GM12878 (cell line): ENCODE data around the gene PYGO2. TPM values are rescaled to one million over a fixed set of nuclear protein-coding genes. Genes with fewer than 3 reads are reported as not detected.

ENCODE experiments used
- ASH2L ChIP-seq: fragments of 300-600, 200-600 bp; sonication (generic); IDR thresholded peaks from 2 replicates; pipeline ENCODE4 v1.6.1; 2017; ENCODE audit warnings: low read depth, mild to moderate bottlenecking, borderline replicate concordance
- BHLHE40 ChIP-seq, 2 experiments: fragments of 450-650 bp in 1 of 2; IDR thresholded peaks; 2 replicates each; pipeline ENCODE4 v1.6.1; 2011 to 2017; ENCODE audit warnings: low read depth in 2 of 2, borderline replicate concordance in 1 of 2, improper control_type of control experiment in 1 of 2, low read length in 1 of 2, mild to moderate bottlenecking in 1 of 2
- BMI1 ChIP-seq: fragments of 450-650 bp; IDR thresholded peaks from 2 replicates; pipeline ENCODE4 v1.6.1; 2016; ENCODE audit warnings: mild to moderate bottlenecking, moderate library complexity, borderline replicate concordance
- CEBPZ ChIP-seq: fragments of 150-350 bp; IDR thresholded peaks from 2 replicates; pipeline ENCODE4 v1.6.1; 2016; ENCODE audit warnings: low read depth, low read length
- CHD1 ChIP-seq: IDR thresholded peaks from 2 replicates; pipeline ENCODE4 v1.6.1; 2012; ENCODE audit warnings: low read depth, low read length, improper control_type of control experiment
- CHD2 ChIP-seq: IDR thresholded peaks from 2 replicates; pipeline ENCODE4 v1.6.1; 2011; ENCODE audit warnings: low read depth, low read length, improper control_type of control experiment, borderline replicate concordance
- EP300 ChIP-seq, 2 experiments: fragments of 150-350 bp in 1 of 2; IDR thresholded peaks; 2 replicates each; pipeline ENCODE4 v1.6.1; 2011 to 2012; ENCODE audit warnings: low read depth in 2 of 2, low read length in 2 of 2, borderline replicate concordance in 1 of 2, improper control_type of control experiment in 1 of 2, inconsistent platforms in 1 of 2; ENCODE audit not compliant: control insufficient read depth in 1 of 2
- MLLT1 ChIP-seq: fragments of 450-650 bp; IDR thresholded peaks from 2 replicates; pipeline ENCODE4 v1.6.1; 2016; ENCODE audit warnings: mild to moderate bottlenecking
- NFYA ChIP-seq: IDR thresholded peaks from 2 replicates; pipeline ENCODE4 v1.6.1; 2011; ENCODE audit warnings: low read depth, mild to moderate bottlenecking, low read length, improper control_type of control experiment, borderline replicate concordance
- RAD21 ChIP-seq: IDR thresholded peaks from 2 replicates; pipeline ENCODE4 v1.6.1; 2011; ENCODE audit warnings: mild to moderate bottlenecking, low read depth, low read length, moderate library complexity; ENCODE audit not compliant: insufficient read depth
- RELA ChIP-seq: fragments of 450-650 bp; IDR thresholded peaks from 2 replicates; pipeline ENCODE4 v1.8.0; 2014; ENCODE audit warnings: borderline replicate concordance; ENCODE audit not compliant: partially characterized antibody
- REST ChIP-seq: IDR thresholded peaks from 2 replicates; pipeline ENCODE4 v1.6.1; 2012; ENCODE audit warnings: mild to moderate bottlenecking, low read depth, low read length
- RFX5 ChIP-seq: IDR thresholded peaks from 2 replicates; pipeline ENCODE4 v1.6.1; 2011; ENCODE audit warnings: low read depth, low read length, improper control_type of control experiment
- SIX5 ChIP-seq: IDR thresholded peaks from 2 replicates; pipeline ENCODE4 v1.6.1; 2011; ENCODE audit warnings: mild to moderate bottlenecking, low read depth, low read length, moderate library complexity; ENCODE audit not compliant: severe bottlenecking
- SKIL ChIP-seq: fragments of 450-650 bp; IDR thresholded peaks from 2 replicates; pipeline ENCODE4 v1.6.1; 2017; ENCODE audit warnings: mild to moderate bottlenecking, low read depth, inconsistent platforms; ENCODE audit not compliant: poor library complexity, severe bottlenecking
- TAF1 ChIP-seq: IDR thresholded peaks from 2 replicates; pipeline ENCODE4 v1.6.1; 2011; ENCODE audit warnings: mild to moderate bottlenecking, low read depth, low read length, borderline replicate concordance
- TCF12 ChIP-seq: IDR thresholded peaks from 2 replicates; pipeline ENCODE4 v1.6.1; 2011; ENCODE audit warnings: low read depth, mild to moderate bottlenecking, low read length
- WRNIP1 ChIP-seq: IDR thresholded peaks from 2 replicates; pipeline ENCODE4 v1.6.1; 2011; ENCODE audit warnings: low read depth, low read length, improper control_type of control experiment, borderline replicate concordance
- polyA plus RNA-seq, 11 experiments: library from polyadenylated mRNA; depleted of rRNA in 4 of 11; unstranded in 6 of 11; stranded (reverse) in 5 of 11; fragments of >200 nt; fragmentation: Nextera tagmentation in 4 of 11; fragmentation: Illumina TruSeq in 1 of 11; extraction: Ambion mirVana in 4 of 11; extraction: Trizol in 1 of 11; gene quantifications; 1 replicate in 1 of 11; 2 replicates in 10 of 11; pipeline versions ENCODE4 v1.2.1 to v1.2.3, GENCODE V29; 2011 to 2016; ENCODE audit warnings: inconsistent platforms in 2 of 11, missing spikeins in 2 of 11, low read depth in 1 of 11
- total RNA-seq, 4 experiments: library from RNA; depleted of rRNA in 3 of 4; stranded (reverse); fragments of >200 nt in 3 of 4; fragmentation: Illumina TruSeq in 1 of 4; extraction: Trizol in 1 of 4; gene quantifications; 2 replicates each; pipeline versions ENCODE4 v1.2.1 to v1.2.3, GENCODE V29; 2013 to 2021

The PYGO2 gene
- total and polyA plus RNA-seq, 10 of the 15 experiments (the other 5 are each of a cell fraction or from before 2014, with no cell fraction given), result 8.1 to 33.8 (median 23.5) TPM

GRCh38 chr1:154998818-154999570, 37.4 kb upstream of the PYGO2 start (continued):
- TF ChIP-seq SKIL, result peak; percentile 23
- TF ChIP-seq TAF1, result no peak
- TF ChIP-seq CHD1, result no peak
- TF ChIP-seq BMI1, result no peak
- TF ChIP-seq WRNIP1, result no peak
- peak; percentile 72 for TF ChIP-seq RAD21
- peak in 1 of 2 experiments; percentile 18; a peak in 1 of 4 replicates for TF ChIP-seq BHLHE40 (IDR thresholded peaks at IDR 0.05; ENCODE audit: borderline replicate concordance in 1 of 2, low read depth in 2 of 2, low read length in 1 of 2)
- TF ChIP-seq CEBPZ, result no peak
- TF ChIP-seq MLLT1, result peak; percentile 41
- TF ChIP-seq ASH2L, result no peak
- no peak for TF ChIP-seq EP300 (IDR thresholded peaks at IDR 0.05; ENCODE audit: borderline replicate concordance in 1 of 2, control insufficient read depth in 1 of 2, low read depth in 2 of 2, low read length in 2 of 2)
- TF ChIP-seq RFX5, result no peak
- TF ChIP-seq REST, result no peak
- TF ChIP-seq TCF12, result 0 out of 2 replicates have a peak, but pooled peaks have one; percentile 7
- TF ChIP-seq NFYA, result no peak
- peak; percentile 33; the same call in 1 of the 2 replicates for TF ChIP-seq CHD2
- no peak for TF ChIP-seq SIX5
- no peak for TF ChIP-seq RELA
